ENCODE measurements around the gene XIRP2. TPM values are rescaled to one million over a fixed set of nuclear protein-coding genes. Genes with fewer than 3 reads are reported as not detected.

XIRP2 gene
- total and polyA plus RNA-seq, 2 of the 8 experiments (the other 6 are each of a cell fraction or from before 2014, with no cell fraction given) = 0.11 TPM; not detected in 1

- no peaks in the 10 kb centered on the region for H3K27me3 ChIP-seq (replicated peaks in 1 of 4; ENCODE audit: control insufficient read depth in 3 of 4, extremely low read depth in 1 of 4, insufficient read depth in 3 of 4, low read length in 3 of 4)
- H3K14ac ChIP-seq (ENCODE audit: insufficient read length) = no peak overlapping the region
- no peaks in the 10 kb centered on the region for H3K79me2 ChIP-seq (ENCODE audit: control insufficient read depth in 1 of 2, insufficient read depth in 2 of 2, low read length in 2 of 2)
- H4K20me1 ChIP-seq (replicated peaks in 1 of 2; ENCODE audit: control insufficient read depth in 1 of 2, insufficient read depth in 2 of 2, low read length in 2 of 2) = no peaks in the 10 kb centered on the region
- no peak overlapping the region for H3K4me3 ChIP-seq (ENCODE audit: extremely low read depth in 1 of 4, insufficient read depth in 2 of 4, low read depth in 3 of 4, low read length in 4 of 4)
- no peak overlapping the region for H4K5ac ChIP-seq (ENCODE audit: insufficient read length, low read depth, low read length)
- no peak overlapping the region for H3K18ac ChIP-seq (ENCODE audit: extremely low read depth, low read length)
- H2AK5ac ChIP-seq (ENCODE audit: low read depth, low read length) = no peak overlapping the region
- no peak overlapping the region for H3K27ac ChIP-seq (ENCODE audit: low read depth, low read length)
- no peak overlapping the region for H3K9ac ChIP-seq (replicated peaks in 1 of 4; ENCODE audit: extremely low read depth in 1 of 4, low read depth in 3 of 4, low read length in 3 of 4)
- no peak overlapping the region for H2BK15ac ChIP-seq (ENCODE audit: low read length)
- ChIA-PET POLR2A (ENCODE audit: partially characterized antibody) (no interaction called here), CTCF (ENCODE audit: partially characterized antibody) (interaction anchor here (1.1 kb wide), 1 partner anchor 234 kb away, joined by 3 read pairs; no protein-coding TSS in a partner anchor)
- H4K8ac ChIP-seq (ENCODE audit: extremely low read depth, insufficient read depth, low read length) = no peak overlapping the region
- no peaks in the 10 kb centered on the region for H3K23me2 ChIP-seq (ENCODE audit: low read depth, low read length)
- no peak overlapping the region for H4K91ac ChIP-seq (replicated peaks; ENCODE audit: insufficient read length, low read length)
- TF ChIP-seq KDM4A (IDR thresholded peaks at IDR 0.05; ENCODE audit: low read depth, low read length, severe bottlenecking) = no peak
- no peak for TF ChIP-seq EZH2 (IDR thresholded peaks at IDR 0.05; ENCODE audit: low read depth, low read length, severe bottlenecking)
- no peak for TF ChIP-seq GABPA (IDR thresholded peaks at IDR 0.05; ENCODE audit: borderline replicate concordance, insufficient read depth, low read length)
- no peak for TF ChIP-seq JUND (IDR thresholded peaks at IDR 0.05; ENCODE audit: low read length)
- TF ChIP-seq POU5F1 (IDR thresholded peaks at IDR 0.05; ENCODE audit: low read depth, low read length) = no peak
- TF ChIP-seq CEBPB (IDR thresholded peaks at IDR 0.05; ENCODE audit: low read depth, low read length) = no peak
- no peak for TF ChIP-seq SIX5 (IDR thresholded peaks at IDR 0.05; ENCODE audit: low read depth, low read length)
- WGBS, 2 experiments (ENCODE audit: extremely low coverage in 1 of 2, insufficient coverage in 1 of 2, insufficient read length in 1 of 2, insufficient replicate concordance in 2 of 2, low coverage in 1 of 2, low lambda C conversion rate in 2 of 2, missing lambda C conversion rate in 1 of 2) = 82 to 100% methylated on average over 1 of the region's 1 CpG
- H2BK5ac ChIP-seq (ENCODE audit: low read depth, low read length) = no peak overlapping the region
- H3K56ac ChIP-seq (replicated peaks; ENCODE audit: insufficient read length, low read depth, low read length) = no peak overlapping the region
- H3K36me3 ChIP-seq (ENCODE audit: control insufficient read depth in 2 of 4, insufficient read depth in 4 of 4, low read length in 3 of 4) = no peaks in the 10 kb centered on the region
- peaks cover 0 to 6% (median 3%) of the 10 kb centered on the region in 4 experiments; a peak in 2 of 7 replicates for H3K4me1 ChIP-seq (replicated peaks in 1 of 4; ENCODE audit: control insufficient read depth in 3 of 4, insufficient read depth in 4 of 4, low read length in 3 of 4)
- H2BK120ac ChIP-seq (replicated peaks; ENCODE audit: low read depth, low read length) = no peak overlapping the region
- no peak overlapping the region for H3K23ac ChIP-seq (ENCODE audit: insufficient read length)
- H3K4ac ChIP-seq (replicated peaks; ENCODE audit: insufficient read length, low read depth, low read length) = no peak overlapping the region
- H3K79me1 ChIP-seq (ENCODE audit: low read depth, low read length) = no peaks in the 10 kb centered on the region
- FAIRE-seq = no peak
- no peak overlapping the region for H2BK12ac ChIP-seq (ENCODE audit: low read depth, low read length)
- H3K9me3 ChIP-seq (ENCODE audit: insufficient read depth in 2 of 2, low read depth in 1 of 2, low read length in 1 of 2) = no peaks in the 10 kb centered on the region
- no peak for DNase-seq (ENCODE audit: low read depth in 1 of 2, low spot score in 2 of 2)
- H2BK20ac ChIP-seq (ENCODE audit: low read length) = no peak overlapping the region
- H3K4me2 ChIP-seq (ENCODE audit: insufficient read depth in 1 of 2, low read depth in 2 of 2, low read length in 2 of 2) = no peak overlapping the region
- H2AFZ ChIP-seq (ENCODE audit: low read length) = no peak overlapping the region
These were observed 44.2 kb upstream of the XIRP2 start for GRCh38 chr2:166844111-166844510.

All from H1 (cell line).